HL-60 (cell line): ENCODE results near the gene PDE4A.

Experiments used
- POLR2AphosphoS5 ChIP-seq: IDR thresholded peaks from 2 replicates; pipeline ENCODE4 v1.6.1; 2012; ENCODE audit warnings: low read depth
- TF ChIP-seq, protein P1 (sequence below): IDR thresholded peaks from one replicate; pipeline ENCODE4 v1.5.1; 2011; ENCODE audit warnings: low read length, control low read depth, inconsistent platforms; ENCODE audit not compliant: insufficient read depth
- TF ChIP-seq, protein P2 (sequence below): IDR thresholded peaks from 2 replicates; pipeline ENCODE4 v1.6.1; 2012; ENCODE audit warnings: low read depth; ENCODE audit not compliant: insufficient replicate concordance

DNA sequence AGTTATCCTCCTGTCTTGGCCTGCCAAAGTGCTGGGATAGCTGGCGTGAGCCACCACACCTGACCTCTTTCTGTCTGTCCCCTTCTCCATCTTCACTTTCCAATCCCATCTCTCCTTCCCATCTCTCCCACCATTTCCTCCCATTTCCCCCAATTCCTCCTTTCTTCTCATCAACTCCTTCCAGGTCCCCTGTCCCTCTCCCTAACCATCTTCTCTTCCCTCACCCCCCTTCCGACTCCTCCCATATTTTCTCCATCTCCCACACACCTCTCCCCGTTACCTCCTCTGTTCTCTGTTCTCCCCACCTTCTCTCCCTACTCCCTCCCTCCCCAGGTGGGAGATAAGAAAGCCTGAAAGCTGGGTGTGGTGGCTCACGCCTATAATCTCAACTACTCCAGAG lies 42.2 kb downstream of the PDE4A start:
- TF ChIP-seq POLR2AphosphoS5 = no peak
- TF ChIP-seq, protein P1, sequence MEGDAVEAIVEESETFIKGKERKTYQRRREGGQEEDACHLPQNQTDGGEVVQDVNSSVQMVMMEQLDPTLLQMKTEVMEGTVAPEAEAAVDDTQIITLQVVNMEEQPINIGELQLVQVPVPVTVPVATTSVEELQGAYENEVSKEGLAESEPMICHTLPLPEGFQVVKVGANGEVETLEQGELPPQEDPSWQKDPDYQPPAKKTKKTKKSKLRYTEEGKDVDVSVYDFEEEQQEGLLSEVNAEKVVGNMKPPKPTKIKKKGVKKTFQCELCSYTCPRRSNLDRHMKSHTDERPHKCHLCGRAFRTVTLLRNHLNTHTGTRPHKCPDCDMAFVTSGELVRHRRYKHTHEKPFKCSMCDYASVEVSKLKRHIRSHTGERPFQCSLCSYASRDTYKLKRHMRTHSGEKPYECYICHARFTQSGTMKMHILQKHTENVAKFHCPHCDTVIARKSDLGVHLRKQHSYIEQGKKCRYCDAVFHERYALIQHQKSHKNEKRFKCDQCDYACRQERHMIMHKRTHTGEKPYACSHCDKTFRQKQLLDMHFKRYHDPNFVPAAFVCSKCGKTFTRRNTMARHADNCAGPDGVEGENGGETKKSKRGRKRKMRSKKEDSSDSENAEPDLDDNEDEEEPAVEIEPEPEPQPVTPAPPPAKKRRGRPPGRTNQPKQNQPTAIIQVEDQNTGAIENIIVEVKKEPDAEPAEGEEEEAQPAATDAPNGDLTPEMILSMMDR = no peak
- TF ChIP-seq, protein P2, sequence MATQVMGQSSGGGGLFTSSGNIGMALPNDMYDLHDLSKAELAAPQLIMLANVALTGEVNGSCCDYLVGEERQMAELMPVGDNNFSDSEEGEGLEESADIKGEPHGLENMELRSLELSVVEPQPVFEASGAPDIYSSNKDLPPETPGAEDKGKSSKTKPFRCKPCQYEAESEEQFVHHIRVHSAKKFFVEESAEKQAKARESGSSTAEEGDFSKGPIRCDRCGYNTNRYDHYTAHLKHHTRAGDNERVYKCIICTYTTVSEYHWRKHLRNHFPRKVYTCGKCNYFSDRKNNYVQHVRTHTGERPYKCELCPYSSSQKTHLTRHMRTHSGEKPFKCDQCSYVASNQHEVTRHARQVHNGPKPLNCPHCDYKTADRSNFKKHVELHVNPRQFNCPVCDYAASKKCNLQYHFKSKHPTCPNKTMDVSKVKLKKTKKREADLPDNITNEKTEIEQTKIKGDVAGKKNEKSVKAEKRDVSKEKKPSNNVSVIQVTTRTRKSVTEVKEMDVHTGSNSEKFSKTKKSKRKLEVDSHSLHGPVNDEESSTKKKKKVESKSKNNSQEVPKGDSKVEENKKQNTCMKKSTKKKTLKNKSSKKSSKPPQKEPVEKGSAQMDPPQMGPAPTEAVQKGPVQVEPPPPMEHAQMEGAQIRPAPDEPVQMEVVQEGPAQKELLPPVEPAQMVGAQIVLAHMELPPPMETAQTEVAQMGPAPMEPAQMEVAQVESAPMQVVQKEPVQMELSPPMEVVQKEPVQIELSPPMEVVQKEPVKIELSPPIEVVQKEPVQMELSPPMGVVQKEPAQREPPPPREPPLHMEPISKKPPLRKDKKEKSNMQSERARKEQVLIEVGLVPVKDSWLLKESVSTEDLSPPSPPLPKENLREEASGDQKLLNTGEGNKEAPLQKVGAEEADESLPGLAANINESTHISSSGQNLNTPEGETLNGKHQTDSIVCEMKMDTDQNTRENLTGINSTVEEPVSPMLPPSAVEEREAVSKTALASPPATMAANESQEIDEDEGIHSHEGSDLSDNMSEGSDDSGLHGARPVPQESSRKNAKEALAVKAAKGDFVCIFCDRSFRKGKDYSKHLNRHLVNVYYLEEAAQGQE = no peak
